HepG2 (cell line): Measurements from ENCODE around the gene NALCN. TPM values are rescaled to one million over a fixed set of nuclear protein-coding genes. Genes with fewer than 3 reads are reported as not detected.

Experiments used
- ATAC-seq: fragments of 200-7000 bp; cut with Tn5 transposase; 3 replicates; pipeline ENCODE4 v1.9.1; 2020; ENCODE audit warnings: mild to moderate bottlenecking, moderate library complexity
- BruUV-seq: library from RNA; stranded (reverse); fragments of 400-500 nt; replicated peaks from 2 replicates; lab custom pipeline; 2021; lab: Mats Ljungman, UMichigan
- CTCF ChIA-PET: fragments of 300-600 bp; formaldehyde crosslinking; extraction: SDS; loops from one replicate; lab custom pipeline; 2021; ENCODE audit warnings: low total read pairs, inconsistent platforms, low intra/inter-chr PET ratio; lab: Yijun Ruan, JAX
- POLR2A ChIA-PET: fragments of 350-600 bp; sonication (Branson Sonifier 250); formaldehyde crosslinking; loops from one replicate; lab custom pipeline; 2020; ENCODE audit warnings: antibody characterized with exemption, inconsistent platforms; lab: Yijun Ruan, JAX
- DNase-seq: peaks from one replicate; pipeline ENCODE4 v3.0.0-alpha.2; 2015; ENCODE audit warnings: low spot score
- FAIRE-seq: peaks from 3 replicates; lab custom pipeline; 2011; peaks lifted over from hg19 to GRCh38; lab: Jason Lieb, UNC
- H2AFZ ChIP-seq: one replicate; pipeline ENCODE4 v1.6.1; 2011; ENCODE audit warnings: low read length, inconsistent platforms
- H3K27ac ChIP-seq: fragments of 300-600 bp; 3 replicates; pipeline ENCODE4 v1.8.0; 2011; ENCODE audit warnings: mixed run types, mild to moderate bottlenecking, mixed read lengths, low read length, inconsistent platforms; ENCODE audit not compliant: insufficient read depth; ENCODE audit errors: extremely low read length
- H3K27me3 ChIP-seq, 2 experiments: fragments of 200-600 bp in 1 of 2; 2 replicates in 1 of 2; 3 replicates in 1 of 2; pipeline versions ENCODE4 v1.6.0 to v1.8.0; 2011; ENCODE audit warnings: low read length in 2 of 2, mild to moderate bottlenecking in 2 of 2, moderate library complexity in 2 of 2, inconsistent platforms in 1 of 2; ENCODE audit not compliant: insufficient read depth in 2 of 2, control insufficient read depth in 1 of 2
- H3K36me3 ChIP-seq, 2 experiments: fragments of 200-600 bp in 1 of 2; replicated peaks in 1 of 2; 2 replicates in 1 of 2; 3 replicates in 1 of 2; pipeline versions ENCODE4 v1.5.1 to v1.8.0; 2011; ENCODE audit warnings: low read length in 2 of 2, inconsistent platforms in 1 of 2; ENCODE audit not compliant: insufficient read depth in 2 of 2, control insufficient read depth in 1 of 2
- H3K4me1 ChIP-seq: 2 replicates; pipeline ENCODE4 v1.5.1; 2012; ENCODE audit warnings: low read length, inconsistent platforms; ENCODE audit not compliant: insufficient read depth
- H3K4me2 ChIP-seq: 2 replicates; pipeline ENCODE4 v1.6.0; 2011; ENCODE audit warnings: low read depth, low read length, inconsistent platforms
- H3K4me3 ChIP-seq, 3 experiments: fragments of 200-600 bp in 1 of 3; sonication (generic), shearing (Covaris generic) in 1 of 3; replicated peaks in 1 of 3; 2 replicates each; pipeline ENCODE4 v1.5.1; 2011 to 2016; ENCODE audit warnings: low read length in 3 of 3, inconsistent platforms in 2 of 3, low read depth in 2 of 3, mild to moderate bottlenecking in 2 of 3, control low read depth in 1 of 3, mixed read lengths in 1 of 3; ENCODE audit not compliant: insufficient read depth in 1 of 3
- H3K79me2 ChIP-seq: one replicate; pipeline ENCODE4 v1.6.1; 2011; ENCODE audit warnings: low read length, inconsistent platforms; ENCODE audit not compliant: insufficient read depth
- H3K9ac ChIP-seq: 2 replicates; pipeline ENCODE4 v1.6.0; 2011; ENCODE audit warnings: mild to moderate bottlenecking, low read depth, low read length, inconsistent platforms; ENCODE audit not compliant: insufficient read depth
- H3K9me3 ChIP-seq: 2 replicates; pipeline ENCODE4 v1.5.1; 2012; ENCODE audit warnings: mild to moderate bottlenecking, low read length
- H4K20me1 ChIP-seq: 2 replicates; pipeline ENCODE4 v1.6.0; 2011; ENCODE audit warnings: inconsistent platforms, mild to moderate bottlenecking, low read length, moderate library complexity; ENCODE audit not compliant: insufficient read depth
- FOSL1 ChIP-seq: sonication (generic); formaldehyde crosslinking; IDR thresholded peaks from 2 replicates; pipeline ENCODE4 v1.9.0; 2021; ENCODE audit warnings: missing genetic modification reagents, borderline replicate concordance
- HINFP ChIP-seq: sonication (generic); formaldehyde crosslinking; IDR thresholded peaks from 2 replicates; pipeline ENCODE4 v1.4.0; 2020; ENCODE audit warnings: low read depth, mild to moderate bottlenecking, missing genetic modification reagents
- NCOR1 ChIP-seq: fragments of 200-600 bp; sonication (generic); IDR thresholded peaks from 2 replicates; pipeline ENCODE4 v1.7.0; 2017; ENCODE audit warnings: antibody characterized with exemption, low read length, borderline replicate concordance
- PATZ1 ChIP-seq: sonication (generic); formaldehyde crosslinking; IDR thresholded peaks from 2 replicates; pipeline ENCODE4 v1.4.0; 2020; ENCODE audit warnings: missing genetic modification reagents
- SOX5 ChIP-seq: IDR thresholded peaks from 2 replicates; pipeline ENCODE4 v1.6.1; 2016; ENCODE audit warnings: borderline replicate concordance
- STAG1 ChIP-seq: sonication (generic); formaldehyde crosslinking; IDR thresholded peaks from 2 replicates; pipeline ENCODE4 v1.4.0; 2020; ENCODE audit warnings: missing genetic modification reagents
- UBTF ChIP-seq: sonication (generic); formaldehyde crosslinking; IDR thresholded peaks from 2 replicates; pipeline ENCODE4 v1.4.0; 2020; ENCODE audit warnings: mild to moderate bottlenecking, missing genetic modification reagents
- YY1 ChIP-seq: IDR thresholded peaks from 2 replicates; pipeline ENCODE4 v1.6.1; 2011; ENCODE audit warnings: low read length, low read depth, moderate library complexity, mild to moderate bottlenecking; ENCODE audit not compliant: insufficient read depth, insufficient replicate concordance
- ZBED4 ChIP-seq: sonication (generic); formaldehyde crosslinking; IDR thresholded peaks from 2 replicates; pipeline ENCODE4 v1.4.0; 2020; ENCODE audit warnings: missing genetic modification reagents, borderline replicate concordance
- ZC3H13 ChIP-seq: sonication (generic); formaldehyde crosslinking; IDR thresholded peaks from 2 replicates; pipeline ENCODE4 v1.8.1; 2023; ENCODE audit warnings: mild to moderate bottlenecking, missing genetic modification reagents, moderate library complexity
- ZNF484 ChIP-seq: sonication (generic); formaldehyde crosslinking; IDR thresholded peaks from 2 replicates; pipeline ENCODE4 v1.5.1; 2020; ENCODE audit warnings: mild to moderate bottlenecking, low read depth, missing genetic modification reagents, borderline replicate concordance
- ZNF660 ChIP-seq: sonication (generic); formaldehyde crosslinking; IDR thresholded peaks from 2 replicates; pipeline ENCODE4 v1.5.1; 2020; ENCODE audit warnings: mild to moderate bottlenecking, low read depth, missing genetic modification reagents, borderline replicate concordance
- in situ Hi-C: cut with HindIII; loops from 2 replicates; pipeline ENCODE4 v1.10.0; 2017; ENCODE audit warnings: low pct_unique_long_range_greater_than_20kb; ENCODE audit not compliant: extremely low pct_ligation_motif_present
- intact Hi-C: fragments of 100-400 bp; cut with micrococcal nuclease; formaldehyde crosslinking; loops from one replicate; pipeline ENCODE4 v1.10.0; 2022; ENCODE audit not compliant: unreplicated experiment
- polyA plus RNA-seq, 8 experiments: library from polyadenylated mRNA; depleted of rRNA in 3 of 8; stranded (reverse) in 7 of 8; unstranded in 1 of 8; fragments of >200 nt; fragmentation: Illumina TruSeq in 4 of 8; extraction: Trizol in 4 of 8; gene quantifications; 2 replicates each; pipeline versions ENCODE4 v1.2.1 to v1.2.3, GENCODE V29; 2011 to 2016; ENCODE audit warnings: low read depth in 4 of 8, missing spikeins in 1 of 8, mixed read lengths in 1 of 8; ENCODE audit not compliant: insufficient read depth in 1 of 8
- total RNA-seq, 5 experiments: library from RNA; depleted of rRNA; stranded (reverse); fragments of >200 nt; fragmentation: Illumina TruSeq; extraction: Trizol; gene quantifications; 2 replicates each; pipeline ENCODE4 v1.2.3, GENCODE V29; 2016; ENCODE audit warnings: low read depth in 1 of 5

The NALCN gene
- total and polyA plus RNA-seq, 2 of the 13 experiments (the other 11 are each of a cell fraction or from before 2014, with no cell fraction given) = not detected

GRCh38 chr13:101217086-101217485, 199.2 kb downstream of the NALCN start:
- intact Hi-C loops = no loop called here

More at GRCh38 chr13:101217086-101217485, 199.2 kb downstream of the NALCN start:
- CTCF ChIA-PET = no interaction called here
- POLR2A ChIA-PET = no interaction called here
- H3K27me3 ChIP-seq = no peaks in the 10 kb centered on the region
- no peak overlapping the region for H3K4me2 ChIP-seq
- no peaks in the 10 kb centered on the region for H3K36me3 ChIP-seq
- H3K27ac ChIP-seq = no peak overlapping the region
- in situ Hi-C loops = no loop called here
- no peak overlapping the region for H3K9ac ChIP-seq
- H3K9me3 ChIP-seq = no peaks in the 10 kb centered on the region
- no peak for FAIRE-seq
- TF ChIP-seq PATZ1 (no peak), NCOR1 (no peak), ZC3H13 (CRISPR knock-in tag) (no peak), ZNF660 (no peak), ZNF484 (CRISPR knock-in tag) (no peak), STAG1 (CRISPR knock-in tag) (no peak), UBTF (CRISPR knock-in tag) (no peak), YY1 (no peak), ZBED4 (CRISPR knock-in tag) (no peak), FOSL1 (CRISPR knock-in tag) (no peak), HINFP (no peak), SOX5 (CRISPR knock-in tag) (no peak)
- TF ChIP-seq, all 625 proteins: peak for 0
- no TSS peak for BruUV-seq
- no peak for ATAC-seq
- Histone ChIP-seq H2AFZ (no peak overlapping the region), H3K4me3 (no peak overlapping the region), H3K4me1 (no peaks in the 10 kb centered on the region), H4K20me1 (no peaks in the 10 kb centered on the region), H3K79me2 (no peaks in the 10 kb centered on the region)
- DNase-seq = no peak
